SK-N-SH treated with all-trans-retinoic acid at 6 μM for 48 hours (cell line): ENCODE data around the gene SYNE1.
"Not testable (repeated sequence)": the region's sequence is repeated elsewhere in the genome, so short reads cannot be mapped to it uniquely, and the experiment has no call there.

ENCODE experiments used
- ATAC-seq: fragments of 200-7000 bp; cut with Tn5 transposase; 3 replicates; pipeline ENCODE4 v1.9.1; 2020; ENCODE audit warnings: mild to moderate bottlenecking, moderate library complexity
- ARNTL ChIP-seq: fragments of 450-650 bp; formaldehyde crosslinking; IDR thresholded peaks from 2 replicates; pipeline ENCODE4 v1.5.0; 2020; ENCODE audit warnings: low read depth, mild to moderate bottlenecking, moderate library complexity, borderline replicate concordance
- BACH2 ChIP-seq: fragments of 250-450 bp; sonication (Bioruptor Pico); IDR thresholded peaks from 2 replicates; pipeline ENCODE4 v1.9.0; 2021; ENCODE audit warnings: mild to moderate bottlenecking, borderline replicate concordance
- CREB5 ChIP-seq: fragments of 250-450 bp; sonication (Bioruptor Pico); IDR thresholded peaks from 2 replicates; pipeline ENCODE4 v1.5.1; 2020; ENCODE audit warnings: low read depth, mild to moderate bottlenecking, moderate library complexity
- CSDC2 ChIP-seq: fragments of 250-450 bp; sonication (Bioruptor Pico); IDR thresholded peaks from 2 replicates; pipeline ENCODE4 v1.5.0; 2020; ENCODE audit warnings: mild to moderate bottlenecking, moderate library complexity
- CSRNP3 ChIP-seq: fragments of 250-450 bp; sonication (Bioruptor Pico); IDR thresholded peaks from 2 replicates; pipeline ENCODE4 v1.5.1; 2021; ENCODE audit warnings: mild to moderate bottlenecking, moderate library complexity
- ESRRG ChIP-seq: fragments of 250-450 bp; sonication (Bioruptor Pico); IDR thresholded peaks from 2 replicates; pipeline ENCODE4 v1.6.1; 2021; ENCODE audit warnings: mild to moderate bottlenecking
- GLIS3 ChIP-seq: fragments of 250-450 bp; sonication (Bioruptor Pico); IDR thresholded peaks from 2 replicates; pipeline ENCODE4 v1.5.0; 2020; ENCODE audit warnings: mild to moderate bottlenecking, moderate library complexity
- ISL1 ChIP-seq: fragments of 250-450 bp; sonication (Bioruptor Pico); IDR thresholded peaks from 2 replicates; pipeline ENCODE4 v2.1.2; 2022; ENCODE audit warnings: mild to moderate bottlenecking, moderate library complexity
- OSR1 ChIP-seq: fragments of 250-450 bp; sonication (Bioruptor Pico); IDR thresholded peaks from 2 replicates; pipeline ENCODE4 v1.8.0; 2022; ENCODE audit warnings: moderate library complexity, mild to moderate bottlenecking, inconsistent platforms
- PATZ1 ChIP-seq: fragments of 250-450 bp; sonication (Bioruptor Pico); IDR thresholded peaks from 2 replicates; pipeline ENCODE4 v1.8.0; 2020; ENCODE audit warnings: mild to moderate bottlenecking, moderate library complexity, borderline replicate concordance
- POU6F1 ChIP-seq: fragments of 250-450 bp; sonication (Bioruptor Pico); IDR thresholded peaks from 2 replicates; pipeline ENCODE4 v1.8.0; 2021; ENCODE audit warnings: low read depth, mild to moderate bottlenecking, moderate library complexity, borderline replicate concordance
- PPARA ChIP-seq: fragments of 250-450 bp; sonication (Bioruptor Pico); IDR thresholded peaks from 2 replicates; pipeline ENCODE4 v1.5.0; 2020; ENCODE audit warnings: mild to moderate bottlenecking, borderline replicate concordance
- RARB ChIP-seq: fragments of 250-450 bp; sonication (Bioruptor Pico); IDR thresholded peaks from 2 replicates; pipeline ENCODE4 v1.8.0; 2021; ENCODE audit warnings: mild to moderate bottlenecking, moderate library complexity
- SNAI2 ChIP-seq: fragments of 250-450 bp; sonication (Bioruptor Pico); IDR thresholded peaks from 2 replicates; pipeline ENCODE4 v1.5.0; 2020; ENCODE audit warnings: mild to moderate bottlenecking, moderate library complexity
- TCF4 ChIP-seq: fragments of 250-450 bp; sonication (Bioruptor Pico); IDR thresholded peaks from 2 replicates; pipeline ENCODE4 v1.8.0; 2021; ENCODE audit warnings: mild to moderate bottlenecking, moderate library complexity, borderline replicate concordance
- TOX ChIP-seq: fragments of 250-450 bp; sonication (Bioruptor Pico); IDR thresholded peaks from 2 replicates; pipeline ENCODE4 v1.8.0; 2021; ENCODE audit warnings: mild to moderate bottlenecking, moderate library complexity, borderline replicate concordance
- ZC3H10 ChIP-seq: fragments of 250-450 bp; sonication (Bioruptor Pico); IDR thresholded peaks from 2 replicates; pipeline ENCODE4 v1.5.1; 2021; ENCODE audit warnings: mild to moderate bottlenecking, moderate library complexity
- ZFP3 ChIP-seq: fragments of 250-450 bp; sonication (Bioruptor Pico); IDR thresholded peaks from 2 replicates; pipeline ENCODE4 v1.5.0; 2020; ENCODE audit warnings: mild to moderate bottlenecking, moderate library complexity
- ZFP30 ChIP-seq: fragments of 450-650 bp; formaldehyde crosslinking; IDR thresholded peaks from 2 replicates; pipeline ENCODE4 v1.5.0; 2022; ENCODE audit warnings: mild to moderate bottlenecking, moderate library complexity
- ZNF565 ChIP-seq: fragments of 450-650 bp; formaldehyde crosslinking; conservative IDR thresholded peaks from 2 replicates; pipeline ENCODE4 v1.5.0; 2020; ENCODE audit warnings: low read depth, mild to moderate bottlenecking, moderate library complexity
- ZNF70 ChIP-seq: fragments of 450-650 bp; formaldehyde crosslinking; IDR thresholded peaks from 2 replicates; pipeline ENCODE4 v1.5.0; 2020; ENCODE audit warnings: mild to moderate bottlenecking, moderate library complexity
- ZNF8 ChIP-seq: fragments of 450-650 bp; formaldehyde crosslinking; IDR thresholded peaks from 2 replicates; pipeline ENCODE4 v1.5.0; 2020; ENCODE audit warnings: mild to moderate bottlenecking, moderate library complexity

The SYNE1 gene

GRCh38 chr6:152329638-152330448 lies 307.3 kb downstream of the SYNE1 start:
- TF ChIP-seq ZFP3 (no peak), POU6F1 (no peak), TOX (CRISPR knock-in tag) (no peak), CSRNP3 (CRISPR knock-in tag) (no peak), ZFP30 (CRISPR knock-in tag) (no peak)
- no peak for ATAC-seq

GRCh38 chr6:152328200-152328599 lies 309.0 kb downstream of the SYNE1 start:
- ATAC-seq, result not testable (repeated sequence)

GRCh38 chr6:152323376-152323775 lies 313.8 kb downstream of the SYNE1 start:
- no peak for ATAC-seq
- TF ChIP-seq PPARA (CRISPR knock-in tag), result no peak
- no peak for TF ChIP-seq ARNTL
- no peak for TF ChIP-seq RARB (CRISPR knock-in tag)
- TF ChIP-seq ZC3H10, result no peak
- TF ChIP-seq ZFP30 (CRISPR knock-in tag), result no peak
- no peak for TF ChIP-seq CSDC2
- no peak for TF ChIP-seq GLIS3 (CRISPR knock-in tag)
- TF ChIP-seq CREB5 (CRISPR knock-in tag), result no peak
- no peak for TF ChIP-seq SNAI2 (CRISPR knock-in tag)
- TF ChIP-seq ESRRG (CRISPR knock-in tag), result no peak
- no peak for TF ChIP-seq PATZ1 (CRISPR knock-in tag)
- no peak for TF ChIP-seq TOX (CRISPR knock-in tag)
- TF ChIP-seq BACH2 (CRISPR knock-in tag), result no peak
- TF ChIP-seq POU6F1, result no peak
- no peak for TF ChIP-seq TCF4
- TF ChIP-seq ISL1 (CRISPR knock-in tag), result no peak
- no peak for TF ChIP-seq ZNF565

GRCh38 chr6:152318278-152318677 lies 318.9 kb downstream of the SYNE1 start:
- no peak for ATAC-seq
- no peak for TF ChIP-seq ZNF70 (CRISPR knock-in tag)
- no peak for TF ChIP-seq ZFP3
- TF ChIP-seq ESRRG (CRISPR knock-in tag), result no peak
- no peak for TF ChIP-seq ZC3H10
- TF ChIP-seq OSR1, result no peak
- TF ChIP-seq TOX (CRISPR knock-in tag), result no peak
- no peak for TF ChIP-seq ZNF8 (CRISPR knock-in tag)
- no peak for TF ChIP-seq PATZ1 (CRISPR knock-in tag)
- no peak for TF ChIP-seq CSRNP3 (CRISPR knock-in tag)
- no peak for TF ChIP-seq ZFP30 (CRISPR knock-in tag)
- TF ChIP-seq TCF4, result no peak
